ACHN (cell line): ENCODE data around the gene RGR.
A peak's percentile ranks its signal among the peaks of the same experiment; 100 is the strongest.
"Not testable (repeated sequence)": the region's sequence is repeated elsewhere in the genome, so short reads cannot be mapped to it uniquely, and the experiment has no call there.

Source experiments
- DNase-seq: peaks from one replicate; pipeline ENCODE4 v3.0.0-alpha.2; 2015
- in situ Hi-C: cut with HindIII; loops from 2 replicates; pipeline ENCODE4 v1.10.0; 2017; ENCODE audit warnings: low sequenced_read_pairs, low pct_ligation_motif_present, low pct_unique_long_range_greater_than_20kb

RGR gene

GRCh38 chr10:84247496-84247895 is 2.6 kb downstream of the RGR start:
- in situ Hi-C loops, result no loop called here
- no peak for DNase-seq

- in situ Hi-C loops, result no loop called here
- no peak for DNase-seq
These were observed 3.9 kb downstream of the RGR start for GRCh38 chr10:84248794-84249193.

- in situ Hi-C loops, result no loop called here
- no peak for DNase-seq
These were observed 10.0 kb downstream of the RGR start for GRCh38 chr10:84254552-84255478.

DNA sequence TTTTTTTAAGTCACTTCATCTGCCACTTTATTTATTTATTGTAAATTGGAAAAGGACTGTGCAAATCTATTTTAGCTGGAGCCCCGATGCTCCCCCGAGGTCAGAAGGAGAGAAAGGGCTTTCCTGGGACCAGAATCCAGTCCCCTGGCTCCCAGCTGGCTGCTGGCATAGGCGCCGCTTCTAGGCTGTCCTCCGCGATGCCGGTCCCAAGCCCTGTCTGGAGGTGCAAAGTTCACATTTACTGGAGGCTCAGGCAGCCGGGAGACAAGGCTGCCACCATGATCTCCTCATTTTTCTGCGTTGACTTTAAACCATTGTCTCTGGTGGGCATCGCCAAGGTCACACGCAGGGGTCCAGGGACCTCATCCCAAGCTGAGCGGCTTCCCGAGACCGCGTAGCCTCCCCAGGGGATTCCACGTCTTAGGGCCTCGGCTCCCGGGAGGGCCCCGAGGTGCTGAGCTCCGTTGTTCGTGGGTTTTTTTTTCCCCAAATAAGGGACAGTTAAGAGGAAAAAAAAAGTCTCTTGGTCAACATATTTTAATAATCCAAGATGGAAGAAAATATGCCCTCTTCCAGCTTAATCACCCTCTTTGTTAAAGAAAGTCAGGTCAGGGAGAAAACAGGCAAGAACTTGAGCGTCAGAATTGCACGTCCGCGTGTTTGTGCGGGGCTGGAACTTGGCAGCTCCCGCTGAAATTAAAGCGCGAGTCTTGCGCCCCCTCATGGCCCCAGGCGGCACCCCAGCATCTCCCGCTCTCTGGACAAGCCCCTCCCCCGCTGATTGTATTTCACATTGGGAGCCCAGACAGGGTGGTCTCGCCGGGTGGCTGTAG is 11.9 kb downstream of the RGR start:
- in situ Hi-C loops, result no loop called here
- DNase-seq, result no peak

- in situ Hi-C loops, result no loop called here
- DNase-seq, result no peak
These were observed 12.6 kb downstream of the RGR start for GRCh38 chr10:84257343-84258020.

- in situ Hi-C loops, result no loop called here
- DNase-seq, result no peak
These were observed 13.3 kb downstream of the RGR start for GRCh38 chr10:84258034-84258695.

DNA sequence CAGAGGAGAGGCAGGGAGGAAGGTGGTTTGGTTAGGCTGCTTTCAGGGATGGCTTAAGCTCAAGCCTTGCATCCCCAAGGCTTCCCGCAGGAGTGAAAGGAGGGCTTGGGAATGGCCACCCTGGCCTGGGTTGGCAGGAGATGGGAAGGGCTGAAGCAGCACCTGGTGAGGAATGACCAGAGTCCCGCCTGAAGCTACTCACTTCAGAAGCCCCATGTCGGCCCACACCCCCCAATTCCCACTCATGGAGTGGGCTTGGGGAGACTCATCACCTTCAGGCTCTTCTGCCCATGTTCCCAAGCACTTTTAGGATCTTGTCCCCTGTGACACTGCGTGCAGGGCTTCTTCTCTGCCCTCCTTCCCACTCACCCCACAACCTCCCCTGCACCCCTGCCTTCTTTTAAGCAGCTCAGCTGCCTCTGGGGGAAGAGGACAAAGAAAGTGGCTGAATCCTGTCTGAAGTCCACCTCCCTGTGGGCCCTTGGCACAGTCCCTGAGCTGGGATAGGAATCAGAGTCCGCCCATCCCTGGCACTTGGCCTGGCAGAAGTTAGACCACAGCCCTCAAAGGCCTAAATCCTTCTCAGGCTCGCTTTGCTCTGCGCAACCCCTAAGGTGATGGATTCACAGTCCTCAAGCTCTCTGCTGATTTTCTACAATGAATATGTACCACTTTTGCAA is 16.5 kb downstream of the RGR start:
- DNase-seq, result no peak
- in situ Hi-C loops, result no loop called here

- in situ Hi-C loops, result no loop called here
- DNase-seq, result no peak
These were observed 17.5 kb downstream of the RGR start for GRCh38 chr10:84262190-84262956.

DNA sequence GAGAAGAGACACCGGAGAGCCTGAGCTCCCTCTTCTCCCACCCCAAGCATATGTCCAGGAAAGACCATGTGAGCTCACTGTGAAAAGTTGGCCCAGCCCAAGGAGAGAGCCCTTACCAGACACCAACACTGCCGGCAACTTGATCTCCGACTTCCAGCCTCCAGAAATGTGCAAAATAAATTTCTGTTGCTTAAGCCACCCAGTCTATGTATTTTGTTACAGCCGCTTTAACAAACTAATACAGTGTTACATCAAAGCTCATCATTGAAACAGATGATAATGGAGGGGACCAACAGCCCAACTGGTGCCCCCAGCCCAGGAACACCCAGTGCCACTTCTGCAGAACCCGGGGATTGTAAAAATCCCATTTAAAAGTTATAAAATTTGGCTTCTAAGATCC is 18.9 kb downstream of the RGR start:
- DNase-seq, result no peak
- in situ Hi-C loops, result no loop called here

GRCh38 chr10:84264611-84265141 is 19.8 kb downstream of the RGR start:
- in situ Hi-C loops, result no loop called here
- peak; percentile 63 for DNase-seq

GRCh38 chr10:84265418-84265817 is 20.6 kb downstream of the RGR start:
- in situ Hi-C loops, result no loop called here
- DNase-seq, result no peak

- in situ Hi-C loops, result no loop called here
- DNase-seq, result peak; percentile 63
These were observed 22.8 kb downstream of the RGR start for GRCh38 chr10:84267503-84268126.

GRCh38 chr10:84269162-84269561 is 24.3 kb downstream of the RGR start:
- DNase-seq, result no peak
- in situ Hi-C loops, result no loop called here

- in situ Hi-C loops, result no loop called here
- DNase-seq, result peak; percentile 74
These were observed 24.9 kb downstream of the RGR start for GRCh38 chr10:84269773-84270172.

DNA sequence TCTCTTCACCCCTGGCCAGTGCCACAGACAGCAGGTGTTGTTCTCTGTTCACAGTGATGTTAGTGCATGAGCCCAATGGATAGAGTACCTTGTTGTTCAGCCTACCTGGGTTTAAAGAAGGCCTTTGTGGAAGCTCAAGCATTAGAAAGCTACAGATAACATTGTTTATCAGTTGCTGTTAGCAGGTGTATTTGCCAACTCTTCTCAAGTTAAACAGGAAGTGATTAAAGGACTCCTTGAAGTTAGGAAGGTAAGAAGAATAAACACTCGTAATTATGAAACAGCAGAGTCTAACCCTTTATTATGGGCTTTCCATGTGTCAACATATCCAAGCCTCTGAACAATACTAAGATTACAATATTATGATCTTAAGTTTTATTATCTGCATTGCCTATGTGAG is 25.9 kb downstream of the RGR start:
- no peak for DNase-seq
- in situ Hi-C loops, result no loop called here

GRCh38 chr10:84279876-84280475 is 35.1 kb downstream of the RGR start:
- in situ Hi-C loops, DNase-seq: not testable (repeated sequence)
